GM12873 (cell line): ENCODE data around the gene FAM20C.

ENCODE experiments used
- CTCF ChIP-seq: IDR thresholded peaks from 2 replicates; pipeline ENCODE4 v1.5.1; 2012; ENCODE audit warnings: low read depth, mild to moderate bottlenecking, moderate library complexity, low read length, control low read depth; ENCODE audit not compliant: insufficient read depth; ENCODE audit errors: missing control alignments

The FAM20C gene

GRCh38 chr7:302054-302992 lies 110.0 kb downstream of the FAM20C start:
- no peak for TF ChIP-seq CTCF

- TF ChIP-seq CTCF, result no peak
Observed at GRCh38 chr7:303425-303824, 111.1 kb downstream of the FAM20C start.

- TF ChIP-seq CTCF, result no peak
Observed at GRCh38 chr7:303884-304573, 111.7 kb downstream of the FAM20C start.

GRCh38 chr7:304574-305409 lies 112.4 kb downstream of the FAM20C start:
- no peak for TF ChIP-seq CTCF

GRCh38 chr7:305410-306151 lies 113.2 kb downstream of the FAM20C start:
- no peak for TF ChIP-seq CTCF

GRCh38 chr7:307970-308369 lies 115.6 kb downstream of the FAM20C start:
- TF ChIP-seq CTCF, result no peak
